NCI-H146 treated with DMSO at 0.1 percent for 48 hours (cell line): ENCODE measurements around the gene CNPPD1.

Experiments used
- DNase-seq: peaks from one replicate; lab custom pipeline; 2025; ENCODE audit not compliant: unreplicated experiment; lab: John Stamatoyannopoulos, UW

CNPPD1 gene

GRCh38 chr2:219163156-219163555 is 13.6 kb downstream of the CNPPD1 start:
- DNase-seq = no peak

- no peak for DNase-seq
These were observed 15.6 kb downstream of the CNPPD1 start for GRCh38 chr2:219161097-219161496.

GRCh38 chr2:219160186-219161017 is 16.3 kb downstream of the CNPPD1 start, which contains the start of gene NHEJ1:
Gene NHEJ1 (minus strand): TSS chr2:219160815. CDS start chr2:219158362, 2,453 bp downstream.
- DNase-seq = peak; percentile 44

GRCh38 chr2:219159771-219160185 is 16.9 kb downstream of the CNPPD1 start:
- DNase-seq = no peak

- DNase-seq = no peak
These were observed 18.1 kb downstream of the CNPPD1 start for GRCh38 chr2:219158586-219158985.

GRCh38 chr2:219158025-219158424 is 18.7 kb downstream of the CNPPD1 start:
- DNase-seq = no peak

- no peak for DNase-seq
These were observed 19.3 kb downstream of the CNPPD1 start for GRCh38 chr2:219157396-219157795.

- DNase-seq = peak; percentile 23
These were observed 21.6 kb downstream of the CNPPD1 start for GRCh38 chr2:219155054-219155644.

- no peak for DNase-seq
These were observed 27.1 kb downstream of the CNPPD1 start for GRCh38 chr2:219149667-219150066.

- no peak for DNase-seq
These were observed 34.4 kb downstream of the CNPPD1 start for GRCh38 chr2:219142329-219142728.

- DNase-seq = no peak
These were observed 36.0 kb downstream of the CNPPD1 start for GRCh38 chr2:219140722-219141121.

GRCh38 chr2:219133976-219134375 is 42.7 kb downstream of the CNPPD1 start:
- DNase-seq = no peak

GRCh38 chr2:219131744-219132143 is 45.0 kb downstream of the CNPPD1 start:
- DNase-seq = no peak

- DNase-seq = peak; percentile 1
These were observed 45.4 kb downstream of the CNPPD1 start for GRCh38 chr2:219131327-219131726.

- DNase-seq = no peak
These were observed 47.1 kb downstream of the CNPPD1 start for GRCh38 chr2:219129589-219129988.

- no peak for DNase-seq
These were observed 48.3 kb downstream of the CNPPD1 start for GRCh38 chr2:219128396-219128795.

GRCh38 chr2:219127037-219127635 is 49.6 kb downstream of the CNPPD1 start:
- DNase-seq = no peak

- DNase-seq = peak; percentile 4
These were observed 50.2 kb downstream of the CNPPD1 start for GRCh38 chr2:219126555-219126954.

- no peak for DNase-seq
These were observed 50.8 kb downstream of the CNPPD1 start for GRCh38 chr2:219125886-219126270.

GRCh38 chr2:219125225-219125885 is 51.4 kb downstream of the CNPPD1 start:
- no peak for DNase-seq

GRCh38 chr2:219124381-219125110 is 52.2 kb downstream of the CNPPD1 start:
- DNase-seq = no peak
